Measurements from ENCODE around the gene SLC44A5.
"Not testable (repeated sequence)": the region's sequence is repeated elsewhere in the genome, so short reads cannot be mapped to it uniquely, and the experiment has no call there.

Gene SLC44A5

GRCh38 chr1:75396745-75397144 is 214.2 kb downstream of the SLC44A5 start:
- DNase-seq (ENCODE audit: extremely low spot score, insufficient read length, low read depth) (no peak), FAIRE-seq (no peak)

GRCh38 chr1:75396260-75396659 is 214.7 kb downstream of the SLC44A5 start:
- no peak for FAIRE-seq

GRCh38 chr1:75394386-75395139 is 216.4 kb downstream of the SLC44A5 start:
- FAIRE-seq (peak; percentile 66), DNase-seq (ENCODE audit: extremely low spot score, insufficient read length, low read depth) (no peak)

More at GRCh38 chr1:75396260-75396659, 214.7 kb downstream of the SLC44A5 start:
- DNase-seq (ENCODE audit: extremely low spot score, insufficient read length, low read depth): no peak

GRCh38 chr1:75392278-75392677 is 218.6 kb downstream of the SLC44A5 start:
- FAIRE-seq (peak; percentile 75), DNase-seq (ENCODE audit: extremely low spot score, insufficient read length, low read depth) (no peak)

- not testable (repeated sequence) for FAIRE-seq; DNase-seq (ENCODE audit: extremely low spot score, insufficient read length, low read depth)
Observed at GRCh38 chr1:75375476-75376447, 235.2 kb downstream of the SLC44A5 start.

- DNase-seq (ENCODE audit: extremely low spot score, insufficient read length, low read depth): no peak
- FAIRE-seq: no peak
Observed at GRCh38 chr1:75373542-75374159, 237.3 kb downstream of the SLC44A5 start.

- no peak for DNase-seq (ENCODE audit: extremely low spot score, insufficient read length, low read depth)
- FAIRE-seq: no peak
Observed at GRCh38 chr1:75366595-75366994, 244.3 kb downstream of the SLC44A5 start.

- FAIRE-seq (no peak), DNase-seq (ENCODE audit: extremely low spot score, insufficient read length, low read depth) (no peak)
Observed at GRCh38 chr1:75361260-75361659, 249.7 kb downstream of the SLC44A5 start.

- not testable (repeated sequence) for FAIRE-seq; DNase-seq (ENCODE audit: extremely low spot score, insufficient read length, low read depth)
Observed at GRCh38 chr1:75354267-75354666, 256.6 kb downstream of the SLC44A5 start.

GRCh38 chr1:75353051-75353450 is 257.9 kb downstream of the SLC44A5 start:
- DNase-seq (ENCODE audit: extremely low spot score, insufficient read length, low read depth) (no peak), FAIRE-seq (no peak)

- no peak for DNase-seq (ENCODE audit: extremely low spot score, insufficient read length, low read depth)
- FAIRE-seq: no peak
Observed at GRCh38 chr1:75345538-75346292, 265.2 kb downstream of the SLC44A5 start.

GRCh38 chr1:75342786-75343185 is 268.1 kb downstream of the SLC44A5 start:
- no peak for DNase-seq (ENCODE audit: extremely low spot score, insufficient read length, low read depth)
- FAIRE-seq: no peak

GRCh38 chr1:75341537-75341936 is 269.4 kb downstream of the SLC44A5 start:
- DNase-seq (ENCODE audit: extremely low spot score, insufficient read length, low read depth) (no peak), FAIRE-seq (no peak)

- FAIRE-seq (peak; percentile 72), DNase-seq (ENCODE audit: extremely low spot score, insufficient read length, low read depth) (peak; percentile 5)
Observed at GRCh38 chr1:75338616-75339483, 272.1 kb downstream of the SLC44A5 start.

- FAIRE-seq (no peak), DNase-seq (ENCODE audit: extremely low spot score, insufficient read length, low read depth) (no peak)
Observed at GRCh38 chr1:75334876-75335389, 276.0 kb downstream of the SLC44A5 start.

- no peak for FAIRE-seq
- DNase-seq (ENCODE audit: extremely low spot score, insufficient read length, low read depth): no peak
Observed at GRCh38 chr1:75330624-75331023, 280.3 kb downstream of the SLC44A5 start.

- DNase-seq (ENCODE audit: extremely low spot score, insufficient read length, low read depth) (no peak), FAIRE-seq (no peak)
Observed at GRCh38 chr1:75328691-75329090, 282.2 kb downstream of the SLC44A5 start.

GRCh38 chr1:75327395-75327794 is 283.5 kb downstream of the SLC44A5 start:
- no peak for DNase-seq (ENCODE audit: extremely low spot score, insufficient read length, low read depth)
- no peak for FAIRE-seq

GRCh38 chr1:75317976-75318375 is 292.9 kb downstream of the SLC44A5 start:
- FAIRE-seq: no peak
- no peak for DNase-seq (ENCODE audit: extremely low spot score, insufficient read length, low read depth)
